Liver (tissue), 9 donors: ENCODE data around the gene GRK2. TPM values are rescaled to one million over a fixed set of nuclear protein-coding genes. Genes with fewer than 3 reads are reported as not detected.

Experiments
- DNase-seq: peaks from one replicate; pipeline ENCODE4 v3.0.0-alpha.2; 2017; ENCODE audit warnings: low spot score
- H3K27ac ChIP-seq, 2 donors: one replicate each; pipeline ENCODE4 v1.7.0; 2013; ENCODE audit warnings: inconsistent platforms in 2 of 2, low read length in 2 of 2, control low read depth in 1 of 2, low read depth in 1 of 2, mild to moderate bottlenecking in 1 of 2
- H3K27me3 ChIP-seq, 4 donors: one replicate each; pipeline versions ENCODE4 v1.6.1 to v1.7.0; 2013; ENCODE audit warnings: low read length in 3 of 4, inconsistent platforms in 1 of 4, mild to moderate bottlenecking in 1 of 4, moderate library complexity in 1 of 4; ENCODE audit not compliant: control insufficient read depth in 4 of 4, insufficient read depth in 4 of 4
- H3K36me3 ChIP-seq, 4 donors: one replicate each; pipeline versions ENCODE4 v1.6.1 to v1.7.0; 2013; ENCODE audit warnings: low read length in 3 of 4, mild to moderate bottlenecking in 3 of 4, low read depth in 1 of 4, moderate library complexity in 1 of 4; ENCODE audit not compliant: control insufficient read depth in 4 of 4, insufficient read depth in 3 of 4
- H3K4me1 ChIP-seq, 4 donors: one replicate each; pipeline versions ENCODE4 v1.6.1 to v1.7.0; 2013; ENCODE audit warnings: low read length in 3 of 4, mild to moderate bottlenecking in 3 of 4, moderate library complexity in 1 of 4; ENCODE audit not compliant: control insufficient read depth in 4 of 4, insufficient read depth in 4 of 4
- H3K4me3 ChIP-seq, 3 donors: one replicate each; pipeline versions ENCODE4 v1.6.1 to v1.7.0; 2013; ENCODE audit warnings: low read length in 3 of 3, control low read depth in 1 of 3, low read depth in 1 of 3, mild to moderate bottlenecking in 1 of 3
- H3K9ac ChIP-seq, 2 donors: one replicate each; pipeline ENCODE4 v1.7.0; 2013; ENCODE audit warnings: low read length in 2 of 2, mild to moderate bottlenecking in 2 of 2, moderate library complexity in 2 of 2, control low read depth in 1 of 2, low read depth in 1 of 2
- H3K9me3 ChIP-seq, 4 donors: one replicate each; pipeline versions ENCODE4 v1.6.1 to v1.7.0; 2013; ENCODE audit warnings: low read length in 3 of 4; ENCODE audit not compliant: control insufficient read depth in 4 of 4
- ATF3 ChIP-seq: IDR thresholded peaks from 2 replicates; pipeline ENCODE4 v1.6.1; 2016; ENCODE audit warnings: antibody characterized with exemption
- EGR1 ChIP-seq, 2 donors: IDR thresholded peaks; 2 replicates each; pipeline ENCODE4 v1.6.1; 2016 to 2018; ENCODE audit warnings: antibody characterized with exemption in 2 of 2, low read depth in 2 of 2
- FOXA1 ChIP-seq: IDR thresholded peaks from 2 replicates; pipeline ENCODE4 v1.6.1; 2016; ENCODE audit warnings: antibody characterized with exemption
- FOXA2 ChIP-seq: IDR thresholded peaks from 2 replicates; pipeline ENCODE4 v1.6.1; 2016; ENCODE audit warnings: antibody characterized with exemption
- GABPA ChIP-seq, 2 donors: IDR thresholded peaks in 1 of 2; conservative IDR thresholded peaks in 1 of 2; 2 replicates each; pipeline ENCODE4 v1.6.1; 2016; ENCODE audit warnings: antibody characterized with exemption in 2 of 2, mild to moderate bottlenecking in 1 of 2, moderate library complexity in 1 of 2
- HNF4A ChIP-seq, 2 donors: conservative IDR thresholded peaks; 2 replicates each; pipeline ENCODE4 v1.6.1; 2016; ENCODE audit warnings: antibody characterized with exemption in 2 of 2, mild to moderate bottlenecking in 2 of 2
- JUND ChIP-seq, 2 donors: IDR thresholded peaks; 2 replicates each; pipeline ENCODE4 v1.6.1; 2016; ENCODE audit warnings: antibody characterized with exemption in 2 of 2
- RXRA ChIP-seq, 2 donors: IDR thresholded peaks; 2 replicates each; pipeline ENCODE4 v1.6.1; 2017 to 2018; ENCODE audit warnings: antibody characterized with exemption in 2 of 2, mild to moderate bottlenecking in 1 of 2
- TAF1 ChIP-seq: conservative IDR thresholded peaks from 2 replicates; pipeline ENCODE4 v1.6.1; 2016; ENCODE audit warnings: antibody characterized with exemption, mild to moderate bottlenecking
- YY1 ChIP-seq: IDR thresholded peaks from 2 replicates; pipeline ENCODE4 v1.6.1; 2016; ENCODE audit warnings: antibody characterized with exemption, mild to moderate bottlenecking
- WGBS: extraction: QIAGEN DNeasy Blood & Tissue Kit; methylation state at CpG from one replicate; pipeline ENCODE4 v1.1.7; 2013; 5-methylcytosine and 5-hydroxymethylcytosine counted together
- polyA plus RNA-seq, 2 donors: library from polyadenylated mRNA; stranded (reverse) in 1 of 2; unstranded in 1 of 2; fragments of 200-250 nt in 1 of 2; fragments of >200 nt in 1 of 2; fragmentation: Nextera tagmentation in 1 of 2; extraction: Ambion mirVana in 1 of 2; gene quantifications; one replicate each; pipeline versions ENCODE4 v1.2.1 to v1.2.3, GENCODE V29; 2013 to 2015
- total RNA-seq, 2 donors: library from RNA; depleted of rRNA; stranded (reverse); fragments of >200 nt; gene quantifications; one replicate each; pipeline ENCODE4 v1.2.3, GENCODE V29; 2014
- TF ChIP-seq, protein P1 (sequence below): IDR thresholded peaks from 2 replicates; pipeline ENCODE4 v1.6.1; 2016; ENCODE audit warnings: antibody characterized with exemption
- TF ChIP-seq, protein P2 (sequence below): IDR thresholded peaks from 2 replicates; pipeline ENCODE4 v1.6.1; 2016; ENCODE audit warnings: antibody characterized with exemption
- donor health status: healthy.
- donor health status: healthy.
- donor health status: healthy.
- donor health status: healthy.
- donor health status: healthy.

GRK2 gene
- total and polyA plus RNA-seq, 4 donors: 13.4 to 41.4 (median 31.7) TPM

- H3K4me3 ChIP-seq: peak overlapping the region in 1 of 3 donors; percentile 2
- no peak overlapping the region for H3K27ac ChIP-seq
- H3K4me1 ChIP-seq: peaks cover 0 to 21% (median 13%) of the 10 kb centered on the region in 4 donors
- peaks cover 17 to 46% (median 25%) of the 10 kb centered on the region in 4 donors for H3K36me3 ChIP-seq
- no peak for DNase-seq
- no peak overlapping the region for H3K9ac ChIP-seq
- no peaks in the 10 kb centered on the region for H3K9me3 ChIP-seq
- no peaks in the 10 kb centered on the region for H3K27me3 ChIP-seq
- 89% methylated on average over 45 of the region's 45 CpGs for WGBS
- TF ChIP-seq EGR1 (IDR thresholded peaks at IDR 0.05; ENCODE audit: low read depth in 2 of 2): no peak
- TF ChIP-seq TAF1: no peak
- TF ChIP-seq, protein P1, sequence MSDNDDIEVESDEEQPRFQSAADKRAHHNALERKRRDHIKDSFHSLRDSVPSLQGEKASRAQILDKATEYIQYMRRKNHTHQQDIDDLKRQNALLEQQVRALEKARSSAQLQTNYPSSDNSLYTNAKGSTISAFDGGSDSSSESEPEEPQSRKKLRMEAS: no peak
These were observed 18.7 kb downstream of the GRK2 start for GRCh38 chr11:67284811-67285540.

DNA sequence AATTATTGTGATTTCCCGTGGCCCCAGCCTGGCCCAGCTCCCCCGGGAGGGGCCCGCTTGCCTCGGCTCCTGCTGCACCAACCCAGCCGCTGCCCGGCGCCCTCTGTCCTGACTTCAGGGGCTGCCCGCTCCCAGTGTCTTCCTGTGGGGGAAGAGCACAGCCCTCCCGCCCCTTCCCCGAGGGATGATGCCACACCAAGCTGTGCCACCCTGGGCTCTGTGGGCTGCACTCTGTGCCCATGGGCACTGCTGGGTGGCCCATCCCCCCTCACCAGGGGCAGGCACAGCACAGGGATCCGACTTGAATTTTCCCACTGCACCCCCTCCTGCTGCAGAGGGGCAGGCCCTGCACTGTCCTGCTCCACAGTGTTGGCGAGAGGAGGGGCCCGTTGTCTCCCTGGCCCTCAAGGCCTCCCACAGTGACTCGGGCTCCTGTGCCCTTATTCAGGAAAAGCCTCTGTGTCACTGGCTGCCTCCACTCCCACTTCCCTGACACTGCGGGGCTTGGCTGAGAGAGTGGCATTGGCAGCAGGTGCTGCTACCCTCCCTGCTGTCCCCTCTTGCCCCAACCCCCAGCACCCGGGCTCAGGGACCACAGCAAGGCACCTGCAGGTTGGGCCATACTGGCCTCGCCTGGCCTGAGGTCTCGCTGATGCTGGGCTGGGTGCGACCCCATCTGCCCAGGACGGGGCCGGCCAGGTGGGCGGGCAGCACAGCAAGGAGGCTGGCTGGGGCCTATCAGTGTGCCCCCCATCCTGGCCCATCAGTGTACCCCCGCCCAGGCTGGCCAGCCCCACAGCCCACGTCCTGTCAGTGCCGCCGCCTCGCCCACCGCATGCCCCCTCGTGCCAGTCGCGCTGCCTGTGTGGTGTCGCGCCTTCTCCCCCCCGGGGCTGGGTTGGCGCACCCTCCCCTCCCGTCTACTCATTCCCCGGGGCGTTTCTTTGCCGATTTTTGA lies 19.5 kb downstream of the GRK2 start:
- peaks cover 17 to 43% (median 25%) of the 10 kb centered on the region in 4 donors for H3K36me3 ChIP-seq
- no peaks in the 10 kb centered on the region for H3K9me3 ChIP-seq
- no peak for TF ChIP-seq HNF4A (conservative IDR thresholded peaks at IDR 0.05)
- TF ChIP-seq EGR1 (IDR thresholded peaks at IDR 0.05; ENCODE audit: low read depth in 2 of 2): no peak
- TF ChIP-seq RXRA (IDR thresholded peaks at IDR 0.05): no peak
- TF ChIP-seq FOXA2: no peak
- no peak for TF ChIP-seq FOXA1
- TF ChIP-seq YY1: no peak
- no peak for TF ChIP-seq TAF1
- 86% methylated on average over 39 of the region's 39 CpGs for WGBS
- no peaks in the 10 kb centered on the region for H3K27me3 ChIP-seq
- H3K9ac ChIP-seq: no peak overlapping the region
- H3K4me1 ChIP-seq: peaks cover 0 to 24% (median 14%) of the 10 kb centered on the region in 4 donors
- H3K27ac ChIP-seq: peak overlapping the region; percentile 88 to 94
- peak overlapping the region in 1 of 3 donors; percentile 2 for H3K4me3 ChIP-seq
- no peak for DNase-seq

GRCh38 chr11:67286621-67287333 lies 20.5 kb downstream of the GRK2 start:
- H3K9ac ChIP-seq: no peak overlapping the region
- H3K27me3 ChIP-seq: no peaks in the 10 kb centered on the region
- peaks cover 14 to 39% (median 24%) of the 10 kb centered on the region in 4 donors for H3K36me3 ChIP-seq
- peaks cover 0 to 24% (median 14%) of the 10 kb centered on the region in 4 donors for H3K4me1 ChIP-seq
- H3K9me3 ChIP-seq: no peaks in the 10 kb centered on the region
- H3K27ac ChIP-seq: peak overlapping the region; percentile 88 to 94
- no peak overlapping the region for H3K4me3 ChIP-seq
- 78% methylated on average over 8 of the region's 8 CpGs for WGBS
- DNase-seq: no peak
- TF ChIP-seq TAF1 (no peak), JUND (IDR thresholded peaks at IDR 0.05) (no peak), ATF3 (no peak), GABPA (IDR thresholded peaks at IDR 0.05 in 1 of 2, conservative IDR thresholded peaks at IDR 0.05 in 1 of 2) (no peak), RXRA (IDR thresholded peaks at IDR 0.05) (no peak), FOXA1 (no peak)
- TF ChIP-seq, protein P2, sequence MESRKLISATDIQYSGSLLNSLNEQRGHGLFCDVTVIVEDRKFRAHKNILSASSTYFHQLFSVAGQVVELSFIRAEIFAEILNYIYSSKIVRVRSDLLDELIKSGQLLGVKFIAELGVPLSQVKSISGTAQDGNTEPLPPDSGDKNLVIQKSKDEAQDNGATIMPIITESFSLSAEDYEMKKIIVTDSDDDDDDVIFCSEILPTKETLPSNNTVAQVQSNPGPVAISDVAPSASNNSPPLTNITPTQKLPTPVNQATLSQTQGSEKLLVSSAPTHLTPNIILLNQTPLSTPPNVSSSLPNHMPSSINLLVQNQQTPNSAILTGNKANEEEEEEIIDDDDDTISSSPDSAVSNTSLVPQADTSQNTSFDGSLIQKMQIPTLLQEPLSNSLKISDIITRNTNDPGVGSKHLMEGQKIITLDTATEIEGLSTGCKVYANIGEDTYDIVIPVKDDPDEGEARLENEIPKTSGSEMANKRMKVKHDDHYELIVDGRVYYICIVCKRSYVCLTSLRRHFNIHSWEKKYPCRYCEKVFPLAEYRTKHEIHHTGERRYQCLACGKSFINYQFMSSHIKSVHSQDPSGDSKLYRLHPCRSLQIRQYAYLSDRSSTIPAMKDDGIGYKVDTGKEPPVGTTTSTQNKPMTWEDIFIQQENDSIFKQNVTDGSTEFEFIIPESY: no peak
- TF ChIP-seq, protein P1: no peak
